ENCODE results near the gene IL3. TPM values are rescaled to one million over a fixed set of nuclear protein-coding genes. Genes with fewer than 3 reads are reported as not detected.

IL3 gene
- total and polyA plus RNA-seq, 2 experiments from 2014 or later, result 0.37 TPM; not detected in 1

DNA sequence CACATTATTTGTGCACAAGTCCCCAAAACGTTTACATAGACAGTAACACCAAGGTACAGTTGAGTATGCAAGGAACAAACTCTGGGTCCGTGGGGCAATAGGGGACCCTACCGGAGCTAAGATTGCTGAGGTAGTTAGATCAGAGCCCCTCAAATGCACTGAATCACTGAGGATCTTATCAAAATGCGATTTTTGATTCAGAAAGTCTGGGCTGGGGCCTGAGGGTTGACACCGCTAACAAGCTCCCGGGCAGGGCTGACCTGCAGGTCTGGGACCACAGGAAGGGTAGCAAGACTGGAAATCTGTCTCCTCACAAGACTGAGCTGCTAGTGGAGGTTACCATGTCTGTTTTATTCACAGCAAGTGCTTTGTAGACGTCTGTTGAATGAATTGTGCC is 1.8 kb upstream of the IL3 start:
- H3K4me3 ChIP-seq, result no peak overlapping the region
- no peaks in the 10 kb centered on the region for H3K4me1 ChIP-seq (ENCODE audit: insufficient read depth)
- H2AFZ ChIP-seq, result no peak overlapping the region
- H3K36me3 ChIP-seq (replicated peaks; ENCODE audit: insufficient read depth, low read depth), result no peaks in the 10 kb centered on the region
- no peak overlapping the region for H3K27ac ChIP-seq
- 80% methylated on average over 7 of the region's 7 CpGs for WGBS (ENCODE audit: low lambda C conversion rate, missing lambda C conversion rate)
- H3K27me3 ChIP-seq, result no peaks in the 10 kb centered on the region
- no peaks in the 10 kb centered on the region for H3K9me2 ChIP-seq (replicated peaks; ENCODE audit: insufficient read depth)
- H3K4me2 ChIP-seq, result no peak overlapping the region
- DNase-seq (ENCODE audit: low spot score), result no peak
- no peaks in the 10 kb centered on the region for H4K20me1 ChIP-seq (ENCODE audit: insufficient read depth, poor library complexity, severe bottlenecking)
- no peaks in the 10 kb centered on the region for H3K79me2 ChIP-seq
- TF ChIP-seq EZH2 (IDR thresholded peaks at IDR 0.05; ENCODE audit: borderline replicate concordance), result no peak
- H3K9me3 ChIP-seq (ENCODE audit: low read depth), result no peaks in the 10 kb centered on the region

DNA sequence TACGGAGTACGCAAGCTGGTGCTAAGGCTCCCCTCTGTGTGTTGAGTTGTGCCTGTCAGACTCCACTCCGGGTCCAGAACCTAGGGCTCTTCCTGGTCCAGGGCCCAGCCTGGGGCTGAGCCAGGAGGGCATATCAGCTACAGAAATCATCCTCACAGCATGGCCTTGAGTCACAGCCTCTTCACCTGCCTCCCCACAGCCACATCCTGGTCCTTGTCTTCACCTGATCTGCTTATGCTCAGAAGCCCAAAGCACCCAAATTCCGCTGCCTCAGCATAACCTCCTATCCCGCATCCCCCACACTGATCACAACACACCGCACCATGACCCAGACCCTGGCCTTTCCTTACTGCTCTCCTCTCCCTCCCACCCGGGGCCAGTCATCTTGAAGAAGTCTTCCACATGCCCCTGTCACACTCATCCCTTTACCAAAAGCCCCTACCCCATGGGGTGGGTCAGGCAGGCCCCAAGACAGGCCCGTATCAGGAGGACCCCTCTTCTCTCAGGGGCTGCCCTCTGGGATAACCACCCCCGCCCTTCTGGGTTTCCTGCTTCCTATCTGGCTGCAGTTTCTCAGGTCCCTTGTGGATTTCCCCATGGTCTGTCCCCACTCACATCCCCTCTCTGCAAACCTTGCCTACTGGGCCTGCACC is 1.3 kb upstream of the IL3 start:
- H3K79me2 ChIP-seq, result no peaks in the 10 kb centered on the region
- H3K4me2 ChIP-seq, result no peak overlapping the region
- H3K9me2 ChIP-seq (replicated peaks; ENCODE audit: insufficient read depth), result no peaks in the 10 kb centered on the region
- H2AFZ ChIP-seq, result no peak overlapping the region
- no peak overlapping the region for H3K4me3 ChIP-seq
- DNase-seq (ENCODE audit: low spot score), result no peak
- TF ChIP-seq, protein P1, sequence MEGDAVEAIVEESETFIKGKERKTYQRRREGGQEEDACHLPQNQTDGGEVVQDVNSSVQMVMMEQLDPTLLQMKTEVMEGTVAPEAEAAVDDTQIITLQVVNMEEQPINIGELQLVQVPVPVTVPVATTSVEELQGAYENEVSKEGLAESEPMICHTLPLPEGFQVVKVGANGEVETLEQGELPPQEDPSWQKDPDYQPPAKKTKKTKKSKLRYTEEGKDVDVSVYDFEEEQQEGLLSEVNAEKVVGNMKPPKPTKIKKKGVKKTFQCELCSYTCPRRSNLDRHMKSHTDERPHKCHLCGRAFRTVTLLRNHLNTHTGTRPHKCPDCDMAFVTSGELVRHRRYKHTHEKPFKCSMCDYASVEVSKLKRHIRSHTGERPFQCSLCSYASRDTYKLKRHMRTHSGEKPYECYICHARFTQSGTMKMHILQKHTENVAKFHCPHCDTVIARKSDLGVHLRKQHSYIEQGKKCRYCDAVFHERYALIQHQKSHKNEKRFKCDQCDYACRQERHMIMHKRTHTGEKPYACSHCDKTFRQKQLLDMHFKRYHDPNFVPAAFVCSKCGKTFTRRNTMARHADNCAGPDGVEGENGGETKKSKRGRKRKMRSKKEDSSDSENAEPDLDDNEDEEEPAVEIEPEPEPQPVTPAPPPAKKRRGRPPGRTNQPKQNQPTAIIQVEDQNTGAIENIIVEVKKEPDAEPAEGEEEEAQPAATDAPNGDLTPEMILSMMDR (IDR thresholded peaks at IDR 0.05; ENCODE audit: poor library complexity), result no peak
- TF ChIP-seq EZH2 (IDR thresholded peaks at IDR 0.05; ENCODE audit: borderline replicate concordance) (no peak), EZH2phosphoT487 (IDR thresholded peaks at IDR 0.05; ENCODE audit: low read depth, severe bottlenecking, unreplicated experiment) (no peak)
- no peak overlapping the region for H3K27ac ChIP-seq
- 86% methylated on average over 9 of the region's 9 CpGs for WGBS (ENCODE audit: low lambda C conversion rate, missing lambda C conversion rate)
- H3K4me1 ChIP-seq (ENCODE audit: insufficient read depth), result no peaks in the 10 kb centered on the region
- no peaks in the 10 kb centered on the region for H3K27me3 ChIP-seq
- no peaks in the 10 kb centered on the region for H3K36me3 ChIP-seq (replicated peaks; ENCODE audit: insufficient read depth, low read depth)
- H3K9me3 ChIP-seq (ENCODE audit: low read depth), result no peaks in the 10 kb centered on the region
- H4K20me1 ChIP-seq (ENCODE audit: insufficient read depth, poor library complexity, severe bottlenecking), result no peaks in the 10 kb centered on the region

DNA sequence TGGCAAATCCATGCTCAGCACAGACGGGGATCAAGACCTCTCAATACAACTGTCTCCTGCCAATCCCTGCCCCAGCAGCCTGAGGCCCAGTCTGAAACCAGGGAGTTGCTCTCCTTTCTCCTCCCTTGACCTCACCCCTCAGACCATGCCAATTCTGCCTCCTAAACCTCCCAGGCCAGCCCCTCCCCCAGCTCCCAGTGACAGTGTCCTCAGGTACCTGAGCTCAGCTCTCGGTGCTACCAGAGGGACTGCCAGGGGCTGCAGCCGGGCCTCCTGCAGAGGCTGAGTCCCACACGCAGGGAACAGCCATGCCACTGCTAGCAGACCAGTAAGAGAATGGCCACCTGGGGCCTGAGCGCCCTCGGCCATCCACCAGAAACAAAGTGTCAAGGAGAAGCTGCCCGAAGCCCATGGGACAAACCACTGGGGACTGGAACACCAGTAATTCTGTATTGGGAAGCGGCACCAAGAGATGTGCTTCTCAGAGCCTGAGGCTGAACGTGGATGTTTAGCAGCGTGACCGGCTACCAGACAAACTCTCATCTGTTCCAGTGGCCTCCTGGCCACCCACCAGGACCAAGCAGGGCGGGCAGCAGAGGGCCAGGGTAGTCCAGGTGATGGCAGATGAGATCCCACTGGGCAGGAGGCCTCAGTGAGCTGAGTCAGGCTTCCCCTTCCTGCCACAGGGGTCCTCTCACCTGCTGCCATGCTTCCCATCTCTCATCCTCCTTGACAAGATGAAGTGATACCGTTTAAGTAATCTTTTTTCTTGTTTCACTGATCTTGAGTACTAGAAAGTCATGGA is 557 bp upstream of the IL3 start:
- Histone ChIP-seq H3K36me3 (replicated peaks; ENCODE audit: insufficient read depth, low read depth) (no peaks in the 10 kb centered on the region), H3K27ac (no peak overlapping the region), H3K79me2 (no peaks in the 10 kb centered on the region), H3K4me1 (ENCODE audit: insufficient read depth) (no peaks in the 10 kb centered on the region), H4K20me1 (ENCODE audit: insufficient read depth, poor library complexity, severe bottlenecking) (no peaks in the 10 kb centered on the region), H3K4me2 (no peak overlapping the region), H3K27me3 (no peaks in the 10 kb centered on the region), H3K9me3 (ENCODE audit: low read depth) (no peaks in the 10 kb centered on the region), H3K9me2 (replicated peaks; ENCODE audit: insufficient read depth) (no peaks in the 10 kb centered on the region), H3K4me3 (no peak overlapping the region), H2AFZ (no peak overlapping the region)
- DNase-seq (ENCODE audit: low spot score), result no peak
- TF ChIP-seq EZH2 (IDR thresholded peaks at IDR 0.05; ENCODE audit: borderline replicate concordance), result no peak
- TF ChIP-seq, protein P1 (IDR thresholded peaks at IDR 0.05; ENCODE audit: poor library complexity), result no peak
- WGBS (ENCODE audit: low lambda C conversion rate, missing lambda C conversion rate), result 88% methylated on average over 13 of the region's 13 CpGs

All from hepatocyte (in vitro differentiated cells).